Right lobe of liver (tissue), 6 donors: ENCODE results near the gene NBEA. TPM values are rescaled to one million over a fixed set of nuclear protein-coding genes. Genes with fewer than 3 reads are reported as not detected.
"Not testable (repeated sequence)": the region's sequence is repeated elsewhere in the genome, so short reads cannot be mapped to it uniquely, and the experiment has no call there.

Experiments
- ATAC-seq, 4 donors: fragments of 200-7000 bp; cut with Tn5 transposase; one replicate each; pipeline ENCODE4 v1.9.1; 2020; ENCODE audit warnings: mild to moderate bottlenecking in 4 of 4, moderate library complexity in 4 of 4
- DNase-seq, 3 donors: peaks; one replicate each; pipeline ENCODE4 v3.0.0-alpha.2; 2020
- H3K27ac ChIP-seq, 3 donors: fragments of 200-600 bp; one replicate each; pipeline ENCODE4 v1.8.0; 2022
- H3K27me3 ChIP-seq, 2 donors: fragments of 200-600 bp; one replicate each; pipeline ENCODE4 v1.8.0; 2022
- H3K36me3 ChIP-seq, 4 donors: fragments of 200-600 bp; sonication (generic) in 1 of 4; one replicate each; pipeline versions ENCODE4 v1.5.1 to v1.8.0; 2017 to 2022; ENCODE audit warnings: control low read depth in 1 of 4
- H3K4me1 ChIP-seq, 4 donors: fragments of 200-600 bp; sonication (generic) in 1 of 4; one replicate each; pipeline versions ENCODE4 v1.5.1 to v1.8.0; 2017 to 2022; ENCODE audit warnings: control low read depth in 1 of 4
- H3K4me3 ChIP-seq, 3 donors: fragments of 200-600 bp; one replicate each; pipeline ENCODE4 v1.8.0; 2022
- H3K9me3 ChIP-seq, 4 donors: fragments of 200-600 bp; sonication (generic) in 1 of 4; one replicate each; pipeline versions ENCODE4 v1.5.1 to v1.8.0; 2017 to 2022; ENCODE audit warnings: control low read depth in 1 of 4
- CTCF ChIP-seq, 4 donors: fragments of 200-600 bp in 3 of 4; fragments of 450-650 bp in 1 of 4; IDR thresholded peaks; one replicate each; pipeline versions ENCODE4 v1.5.1 to v1.8.0; 2016 to 2022; ENCODE audit warnings: antibody characterized with exemption in 4 of 4, mild to moderate bottlenecking in 2 of 4
- POLR2A ChIP-seq: fragments of 450-650 bp; IDR thresholded peaks from one replicate; pipeline ENCODE4 v1.6.1; 2017; ENCODE audit warnings: antibody characterized with exemption, mild to moderate bottlenecking
- WGBS: methylation state at CpG from one replicate; pipeline ENCODE4 v1.1.6; 2018; ENCODE audit warnings: low coverage, low lambda C conversion rate; ENCODE audit not compliant: insufficient coverage; ENCODE audit errors: missing lambda C conversion rate; 5-methylcytosine and 5-hydroxymethylcytosine counted together
- intact Hi-C, 2 donors: fragments of 100-400 bp; cut with DNase I; formaldehyde crosslinking; loops; one replicate each; pipeline versions ENCODE4 v1.11.2 to v1.14.1; 2022
- total RNA-seq, 6 experiments: library from RNA; depleted of rRNA in 2 of 6; stranded (reverse); fragments of >200 nt in 2 of 6; fragmentation: NEBNext Ultra II Directional in 3 of 6; extraction: Animal tissue kit (Norgen Biotek cat#: 25700) in 3 of 6; gene quantifications; one replicate each; pipeline versions ENCODE4 v1.1.0 to v1.2.4, GENCODE V29; 2016 to 2023
- donor health status: DM: no; HTN: yes; CAD: no.
- donor health status: DM: no; HTN: no; CAD: no.
- donor health status: DM: no; HTN: no; CAD: no.
- donor health status: DM: no; HTN: yes; CAD: no.
- donor health status: DM: no; HTN: yes; CAD: no.

The NBEA gene
- total RNA-seq, 6 experiments from 2014 or later: 0.62 to 1.7 (median 0.75) TPM

GRCh38 chr13:34993470-34993869, 51.4 kb downstream of the NBEA start:
- Histone ChIP-seq H3K4me1 (peaks cover 0 to 9% (median 2%) of the 10 kb centered on the region in 4 donors), H3K27me3 (no peaks in the 10 kb centered on the region), H3K4me3 (no peak overlapping the region), H3K9me3 (no peaks in the 10 kb centered on the region), H3K27ac (no peak overlapping the region), H3K36me3 (no peaks in the 10 kb centered on the region)
- ATAC-seq: no peak
- no peak for DNase-seq
- intact Hi-C loops: no loop called here
- TF ChIP-seq POLR2A (no peak), CTCF (IDR thresholded peaks at IDR 0.05) (no peak)
- WGBS: 78% methylated on average over 3 of the region's 3 CpGs

GRCh38 chr13:35003734-35004133, 61.7 kb downstream of the NBEA start:
- H3K4me1 ChIP-seq, intact Hi-C loops, DNase-seq, H3K4me3 ChIP-seq, H3K27me3 ChIP-seq, H3K9me3 ChIP-seq, ATAC-seq, H3K36me3 ChIP-seq, H3K27ac ChIP-seq: not testable (repeated sequence)
- 77% methylated on average over 2 of the region's 2 CpGs for WGBS

- H3K27ac ChIP-seq: no peak overlapping the region
- WGBS: 20% methylated on average over 2 of the region's 2 CpGs
Observed at GRCh38 chr13:35005051-35005450, 63.0 kb downstream of the NBEA start.

DNA sequence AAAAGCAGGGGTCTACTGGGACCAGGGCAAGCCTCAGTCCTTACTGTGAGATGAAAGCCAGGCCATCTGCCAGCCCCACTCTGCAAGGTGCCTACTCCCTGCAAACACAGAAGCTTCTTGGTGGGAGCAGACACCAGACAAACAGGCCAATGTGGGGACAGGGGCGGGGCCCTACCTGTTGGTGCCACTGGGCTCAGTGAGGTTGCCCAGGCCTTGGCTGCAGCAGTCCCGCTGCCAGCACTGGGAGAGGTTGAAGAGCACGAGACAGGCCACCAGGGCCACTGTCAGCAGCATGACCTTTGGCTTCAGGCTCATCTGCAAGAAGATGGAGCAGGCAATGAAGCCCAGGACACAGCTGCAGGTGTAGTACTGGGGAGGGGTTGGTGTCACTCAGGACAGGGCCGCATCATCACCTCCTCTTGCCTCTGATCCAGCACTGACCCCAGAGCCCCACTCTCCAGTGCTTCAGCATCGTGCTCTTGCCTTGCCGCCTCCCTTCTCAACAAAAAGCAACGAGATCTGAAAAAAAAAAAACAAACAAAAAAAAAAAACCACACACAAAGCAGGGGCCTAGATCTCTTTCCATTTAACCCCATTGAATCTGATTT, 72.6 kb downstream of the NBEA start:
- intact Hi-C loops: no loop called here
- no peak for ATAC-seq
- Histone ChIP-seq H3K27ac (no peak overlapping the region), H3K36me3 (no peaks in the 10 kb centered on the region), H3K9me3 (no peaks in the 10 kb centered on the region), H3K4me1 (no peaks in the 10 kb centered on the region), H3K4me3 (no peak overlapping the region), H3K27me3 (no peaks in the 10 kb centered on the region)
- WGBS: 72% methylated on average over 3 of the region's 7 CpGs
- no peak for DNase-seq
- TF ChIP-seq POLR2A: no peak

More at GRCh38 chr13:35005051-35005450, 63.0 kb downstream of the NBEA start:
- intact Hi-C loops: no loop called here
- ATAC-seq: no peak
- H3K4me1 ChIP-seq: no peaks in the 10 kb centered on the region
- H3K4me3 ChIP-seq: no peak overlapping the region
- no peaks in the 10 kb centered on the region for H3K27me3 ChIP-seq
- DNase-seq: no peak
- TF ChIP-seq POLR2A (no peak), CTCF (IDR thresholded peaks at IDR 0.05) (no peak)
- no peaks in the 10 kb centered on the region for H3K9me3 ChIP-seq
- H3K36me3 ChIP-seq: no peaks in the 10 kb centered on the region

DNA sequence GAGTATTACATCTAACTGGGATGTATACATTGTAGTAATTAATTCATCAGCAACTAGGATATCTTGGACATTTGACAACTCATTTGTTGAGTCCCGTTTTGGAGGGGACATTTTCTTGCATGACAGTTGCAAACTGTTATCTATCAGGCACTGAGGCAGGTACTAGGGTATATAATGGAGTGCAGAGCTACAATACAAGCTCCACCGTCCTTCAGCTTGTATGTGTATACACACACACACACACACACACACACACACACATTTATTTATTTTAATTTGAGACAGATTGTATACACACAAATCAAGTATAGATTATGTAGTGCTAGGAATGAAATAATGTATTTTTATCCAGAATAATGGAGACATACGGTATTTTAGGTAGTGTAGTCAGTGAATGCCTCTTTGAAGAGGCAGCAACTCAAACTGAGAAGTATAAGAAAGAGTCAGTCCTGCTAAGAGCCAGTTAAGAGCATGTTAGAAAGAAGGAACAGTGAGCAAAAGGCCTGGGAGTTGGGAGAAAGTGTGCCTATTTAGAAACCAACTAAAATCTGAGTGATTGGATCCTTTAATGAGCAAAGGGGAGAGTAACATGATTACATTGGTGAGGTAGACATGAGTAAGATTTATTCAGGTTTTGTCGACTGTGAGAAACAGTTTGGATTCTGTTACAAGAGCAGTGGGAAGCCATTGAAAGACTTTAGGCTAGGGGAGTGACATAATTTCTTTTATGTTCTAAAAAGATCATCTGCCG, 74.5 kb downstream of the NBEA start:
- H3K4me1 ChIP-seq: no peaks in the 10 kb centered on the region
- no peak for TF ChIP-seq CTCF (IDR thresholded peaks at IDR 0.05)
- no peak for TF ChIP-seq POLR2A
- H3K9me3 ChIP-seq: no peaks in the 10 kb centered on the region
- 58% methylated on average over 5 of the region's 5 CpGs for WGBS
- ATAC-seq (no peak), DNase-seq (no peak)
- H3K36me3 ChIP-seq: no peaks in the 10 kb centered on the region
- no peak overlapping the region for H3K27ac ChIP-seq
- no peaks in the 10 kb centered on the region for H3K27me3 ChIP-seq
- intact Hi-C loops: no loop called here
- no peak overlapping the region for H3K4me3 ChIP-seq
